ENCODE data around the gene TJP3.
A peak's percentile ranks its signal among the peaks of the same experiment; 100 is the strongest.

TJP3 gene

DNA sequence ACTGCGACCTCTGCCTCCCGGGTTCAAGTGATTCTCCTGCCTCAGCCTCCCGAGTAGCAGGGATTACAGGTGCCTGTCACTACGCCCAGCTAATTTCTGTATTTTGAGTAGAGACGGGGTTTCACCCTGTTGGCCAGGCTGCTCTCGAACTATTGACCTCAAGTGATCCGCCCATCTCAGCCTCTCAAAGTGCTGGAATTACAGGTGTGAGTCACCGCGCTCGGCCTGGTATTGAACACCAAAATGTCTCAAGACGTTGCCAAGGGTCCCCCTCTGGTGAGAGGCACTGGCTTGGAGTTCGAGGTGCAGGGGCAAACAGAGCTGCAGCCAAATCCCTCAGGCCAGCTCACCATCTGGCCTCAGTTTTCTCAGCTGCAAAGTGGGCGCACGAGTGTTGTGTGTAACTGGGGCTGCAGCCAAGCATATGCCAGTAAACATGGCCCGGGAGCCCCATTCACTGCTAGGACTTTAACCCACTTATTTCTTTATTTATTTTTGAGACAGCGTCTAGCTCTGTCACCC, 8.0 kb downstream of the TJP3 start:
- DNase-seq, result no peak

- no peak for DNase-seq
These were observed 11.7 kb downstream of the TJP3 start for GRCh38 chr19:3719868-3720267.

DNA sequence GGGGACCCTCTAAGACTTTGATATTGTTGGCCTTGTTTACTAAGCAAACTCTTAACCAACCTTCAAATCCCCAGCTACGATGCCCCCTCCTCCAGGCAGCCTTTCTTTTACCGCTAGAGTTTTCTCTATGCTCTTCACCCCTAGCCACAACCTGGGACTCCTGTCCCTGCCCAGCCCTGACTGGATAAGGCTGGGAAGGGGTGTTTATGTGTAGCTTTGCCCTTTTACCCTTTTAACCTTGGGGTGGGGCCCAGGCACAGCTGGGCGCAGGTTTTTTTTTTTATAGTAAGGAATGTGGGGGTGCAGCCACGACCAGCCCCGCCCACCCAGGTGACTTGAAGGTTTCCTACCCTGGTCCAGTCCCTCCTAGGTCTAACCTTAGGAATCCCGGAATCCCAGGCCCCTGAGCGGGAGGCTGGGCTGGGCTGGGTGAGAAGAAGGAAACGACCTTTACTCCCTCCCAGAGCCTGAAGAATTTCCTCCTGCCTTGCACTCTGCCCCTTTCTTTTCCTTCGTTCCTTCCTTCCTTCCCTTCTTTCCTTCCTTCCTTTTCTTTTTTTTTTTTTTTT, 12.2 kb downstream of the TJP3 start:
- DNase-seq, result no peak

GRCh38 chr19:3721131-3721886, 13.1 kb downstream of the TJP3 start:
- DNase-seq, result peak; percentile 54 to 80

DNA sequence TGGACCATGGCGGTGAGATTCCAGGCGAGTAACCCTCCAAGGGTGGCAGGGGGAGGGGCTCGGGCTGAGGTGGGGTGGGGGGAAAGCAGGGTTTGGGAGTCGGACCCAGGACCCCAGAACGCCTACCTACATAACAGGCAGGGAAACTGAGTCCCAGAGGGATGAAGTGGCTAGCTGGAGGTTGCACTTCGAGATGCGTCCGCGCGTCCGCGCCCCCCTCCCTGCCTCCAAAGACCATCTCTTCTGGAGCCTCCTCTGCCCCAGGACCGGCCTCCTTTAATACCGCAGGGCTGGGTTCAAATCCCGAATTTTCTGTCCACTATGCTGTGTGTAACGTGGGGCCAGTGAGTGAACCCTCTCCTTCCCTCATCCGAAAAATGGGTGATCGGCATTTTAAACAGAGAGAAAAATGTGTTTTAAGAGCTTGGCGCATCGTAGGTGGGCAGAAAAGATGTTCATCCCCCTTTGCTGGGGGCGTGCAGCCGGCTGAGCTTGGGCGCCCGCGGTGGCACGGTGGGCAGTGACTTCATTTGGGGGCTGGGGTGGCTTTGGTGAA, 13.8 kb downstream of the TJP3 start:
- DNase-seq, result no peak

GRCh38 chr19:3722443-3723109, 14.4 kb downstream of the TJP3 start:
- DNase-seq, result no peak

- DNase-seq, result no peak
These were observed 14.9 kb downstream of the TJP3 start for GRCh38 chr19:3723110-3723488.

DNA sequence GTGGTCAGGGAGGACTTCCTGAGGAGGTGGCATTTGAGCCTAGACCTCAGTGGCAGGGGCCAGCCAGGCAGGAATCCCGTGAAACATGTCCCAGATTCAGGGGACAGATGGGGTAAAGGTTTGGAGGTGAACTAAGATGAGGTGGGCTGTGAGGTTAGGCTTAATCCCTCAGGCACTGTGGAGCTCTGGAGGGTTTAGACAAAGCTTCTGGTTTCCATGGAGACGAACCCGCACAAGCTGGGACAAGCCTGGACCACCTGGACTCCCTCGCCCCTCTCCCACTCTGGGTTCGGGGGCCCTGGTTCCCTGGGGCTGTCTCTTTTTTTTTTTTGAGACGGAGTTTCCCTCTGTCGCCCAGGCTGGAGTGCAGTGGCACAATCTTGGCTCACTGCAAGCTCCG, 15.7 kb downstream of the TJP3 start:
- DNase-seq, result no peak

GRCh38 chr19:3725121-3725520, 16.9 kb downstream of the TJP3 start:
- DNase-seq, result no peak

- DNase-seq, result no peak
These were observed 17.6 kb downstream of the TJP3 start for GRCh38 chr19:3725640-3726310.

DNA sequence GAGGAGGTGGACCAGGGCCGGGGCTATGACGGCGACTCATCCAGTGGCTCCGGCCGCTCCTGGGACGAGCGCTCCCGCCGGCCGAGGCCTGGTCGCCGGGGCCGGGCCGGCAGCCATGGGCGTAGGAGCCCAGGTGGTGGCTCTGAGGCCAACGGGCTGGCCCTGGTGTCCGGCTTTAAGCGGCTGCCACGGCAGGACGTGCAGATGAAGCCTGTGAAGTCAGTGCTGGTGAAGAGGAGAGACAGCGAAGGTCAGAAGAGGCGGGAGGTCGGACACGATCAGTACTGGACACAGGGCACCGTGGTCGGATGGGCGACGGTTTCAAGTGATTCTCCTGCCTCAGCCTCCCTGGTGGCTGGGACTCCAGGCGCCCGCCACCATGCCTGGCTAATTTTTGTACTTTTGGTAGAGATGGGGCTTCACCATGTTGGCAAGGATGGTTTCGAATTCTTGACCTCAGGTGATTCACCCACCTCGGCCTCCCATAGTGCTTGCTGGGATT, 22.3 kb downstream of the TJP3 start:
- DNase-seq, result no peak

DNA sequence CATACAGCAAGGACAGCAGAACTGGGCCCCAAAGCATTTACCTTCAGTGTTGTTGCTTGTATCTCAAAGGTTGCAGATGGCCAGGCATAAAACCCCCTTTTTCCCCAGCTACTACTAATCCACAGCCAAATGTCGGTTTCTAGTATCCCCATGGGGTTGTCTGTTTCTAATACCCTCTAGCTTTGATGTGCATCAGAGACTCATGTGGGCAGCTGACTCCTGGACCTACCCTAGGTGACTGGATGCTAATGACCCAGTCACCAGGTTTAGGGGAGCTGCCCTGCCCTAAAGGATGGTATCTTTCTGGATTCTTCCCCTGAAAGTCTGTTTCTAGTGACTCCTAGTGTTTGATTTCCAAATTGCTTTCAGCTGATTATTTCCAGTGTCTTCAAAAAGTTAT, 23.9 kb downstream of the TJP3 start:
- no peak for DNase-seq

DNA sequence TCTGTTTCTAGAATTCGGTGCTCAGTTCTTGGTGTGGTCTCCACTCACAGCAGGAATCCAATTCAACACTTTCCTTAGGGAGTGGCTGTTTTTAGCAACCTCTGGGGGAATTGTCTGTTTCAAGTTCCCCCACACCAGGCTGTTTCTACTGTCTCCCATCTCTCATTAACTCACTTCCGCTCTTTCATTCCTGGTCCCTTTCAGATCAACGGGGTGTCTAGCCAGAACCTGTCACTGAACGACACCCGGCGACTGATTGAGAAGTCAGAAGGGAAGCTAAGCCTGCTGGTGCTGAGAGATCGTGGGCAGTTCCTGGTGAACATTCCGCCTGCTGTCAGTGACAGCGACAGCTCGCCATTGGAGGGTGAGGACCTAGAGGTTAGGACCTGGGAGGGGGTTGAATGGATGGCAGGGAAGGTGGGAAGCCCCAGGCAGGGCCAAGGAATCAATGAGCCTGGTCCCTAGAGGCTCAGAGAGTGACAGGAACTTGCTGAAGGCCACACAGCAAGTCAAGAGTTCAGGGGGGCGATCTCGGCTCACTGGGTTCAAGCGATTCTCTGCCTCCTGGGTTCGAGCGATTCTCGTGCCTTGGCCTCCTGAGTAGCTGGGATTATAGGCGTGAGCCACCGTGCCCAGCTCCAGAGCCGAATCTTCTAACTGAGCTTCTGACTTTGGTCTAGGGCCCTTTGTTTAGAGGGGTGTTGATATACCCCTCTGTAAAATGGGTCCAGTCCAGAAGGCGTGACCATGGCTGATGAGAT, 25.5 kb downstream of the TJP3 start:
- no peak for DNase-seq

DNA sequence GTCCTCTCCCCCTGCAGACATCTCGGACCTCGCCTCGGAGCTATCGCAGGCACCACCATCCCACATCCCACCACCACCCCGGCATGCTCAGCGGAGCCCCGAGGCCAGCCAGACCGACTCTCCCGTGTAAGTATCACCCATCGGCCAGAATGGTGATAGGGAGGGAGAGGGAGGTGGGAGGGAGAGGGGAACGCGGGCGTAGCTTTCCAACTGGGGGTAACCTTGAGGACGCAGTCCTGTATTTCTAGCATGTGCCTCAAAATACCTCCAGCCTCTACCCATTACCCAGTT, 26.1 kb downstream of the TJP3 start:
- DNase-seq, result no peak

DNA sequence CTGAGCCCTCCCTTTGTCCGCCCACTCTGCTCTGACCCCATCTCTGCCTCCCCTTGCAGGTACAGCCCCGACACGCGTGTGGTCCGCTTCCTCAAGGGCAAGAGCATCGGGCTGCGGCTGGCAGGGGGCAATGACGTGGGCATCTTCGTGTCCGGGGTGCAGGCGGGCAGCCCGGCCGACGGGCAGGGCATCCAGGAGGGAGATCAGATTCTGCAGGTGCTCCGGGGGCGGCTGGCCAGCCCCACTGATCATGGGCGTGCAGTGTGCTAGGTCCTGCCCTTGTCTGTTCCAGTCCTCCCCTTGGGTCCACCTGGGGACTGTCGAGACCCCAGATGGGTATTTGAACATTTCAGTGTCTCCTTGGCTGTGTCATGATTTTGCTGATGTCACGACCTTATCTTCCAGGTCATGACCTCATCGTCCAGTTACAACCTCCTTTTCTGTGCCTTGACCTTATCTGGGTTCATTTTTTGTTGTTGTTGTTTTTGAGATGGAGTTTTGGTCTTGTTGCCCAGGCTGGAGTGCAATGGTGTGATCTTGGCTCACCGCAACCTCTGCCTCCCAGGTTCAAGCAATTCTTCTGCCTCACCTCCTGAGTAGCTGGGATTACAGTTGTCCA, 28.0 kb downstream of the TJP3 start:
- no peak for DNase-seq

- DNase-seq, result no peak
These were observed 29.5 kb downstream of the TJP3 start for GRCh38 chr19:3737487-3738205.

- no peak for DNase-seq
These were observed 30.5 kb downstream of the TJP3 start for GRCh38 chr19:3738477-3739220.

GRCh38 chr19:3740431-3740830, 32.2 kb downstream of the TJP3 start:
- DNase-seq, result no peak

GRCh38 chr19:3743486-3743885, 35.3 kb downstream of the TJP3 start:
- DNase-seq, result peak in 1 of 2 experiments; percentile 24

DNA sequence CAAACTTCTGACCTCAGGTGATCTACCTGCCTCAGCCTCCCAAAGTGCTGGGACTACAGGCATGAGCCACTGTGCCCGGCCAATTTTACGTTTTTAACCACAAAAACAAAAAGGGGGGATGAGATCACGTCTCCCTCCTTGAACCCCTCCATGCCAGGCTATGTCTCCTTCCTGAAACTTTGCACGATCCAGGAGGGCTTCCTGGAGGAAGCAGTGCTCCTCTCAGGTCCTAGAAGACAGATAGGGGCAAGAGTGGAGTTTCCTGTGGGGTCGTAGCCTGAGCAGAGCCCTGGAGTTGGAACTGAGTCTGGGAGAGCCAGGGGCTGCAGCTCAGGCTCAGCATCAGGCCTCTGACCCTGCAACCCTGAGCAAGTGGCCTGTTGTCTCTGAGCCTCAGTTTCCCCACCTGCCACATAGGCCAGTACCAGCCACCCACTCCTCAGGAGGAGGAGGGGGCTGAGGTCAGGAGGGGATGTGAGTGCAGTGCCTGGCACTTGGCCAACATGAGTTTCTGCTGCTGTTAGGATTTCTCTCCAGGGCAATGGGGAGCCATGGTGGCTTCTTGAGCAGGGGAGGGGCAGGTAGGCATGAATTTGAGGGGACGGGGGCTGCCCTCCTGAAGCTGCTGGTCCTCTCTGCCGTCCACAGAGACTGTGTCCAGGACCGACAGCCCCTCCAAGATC, 37.3 kb downstream of the TJP3 start:
- DNase-seq, result no peak
